Measurements from ENCODE around the gene NDUFS5.
A peak's percentile ranks its signal among the peaks of the same experiment; 100 is the strongest.
"Not testable (repeated sequence)": the region's sequence is repeated elsewhere in the genome, so short reads cannot be mapped to it uniquely, and the experiment has no call there.

The NDUFS5 gene

DNA sequence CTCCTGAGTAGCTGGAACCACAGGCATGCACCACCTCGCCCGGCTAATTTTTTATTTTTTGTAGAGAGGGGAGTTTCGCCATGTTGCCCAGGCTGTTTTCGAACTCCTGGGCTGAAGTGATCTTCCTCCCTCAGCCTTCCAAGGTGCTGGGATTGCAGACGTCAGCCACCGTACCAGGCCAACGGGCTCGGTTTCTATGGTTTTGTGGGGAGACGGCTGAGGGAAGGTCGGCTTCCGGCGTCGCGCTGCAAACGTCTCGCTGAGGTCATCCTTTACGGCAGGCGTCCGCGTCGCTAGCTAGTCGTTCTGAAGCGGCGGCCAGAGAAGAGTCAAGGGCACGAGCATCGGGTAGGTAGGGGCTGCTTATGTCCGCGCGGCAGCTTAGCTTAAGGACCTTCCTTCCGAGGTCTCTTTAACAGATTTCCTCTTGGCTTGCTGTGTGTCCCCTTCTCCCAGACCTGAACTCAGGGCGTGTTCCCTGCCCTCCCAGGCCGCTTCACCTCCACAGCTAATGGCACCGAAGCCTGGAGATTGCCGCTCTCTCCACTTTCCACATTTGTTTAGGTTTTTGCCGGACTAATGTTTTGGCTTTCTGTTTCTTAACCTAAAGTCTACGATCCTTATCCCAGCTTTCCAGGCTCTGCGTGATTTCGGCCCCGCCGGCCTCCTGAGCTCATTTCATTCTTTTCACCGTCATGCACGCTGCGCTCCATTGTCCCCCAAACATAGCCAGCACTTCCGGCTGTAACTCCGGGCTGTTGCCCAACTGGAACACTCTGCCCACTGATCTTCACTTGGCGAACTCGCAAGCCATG lies at the start of gene NDUFS5:
Gene NDUFS5, plus strand, starts transcription at position 300 of the 815 bp plus-strand sequence. CDS start 2,375 bp downstream, outside the sequence.
- peak; percentile 72 to 73 for DNase-seq

DNA sequence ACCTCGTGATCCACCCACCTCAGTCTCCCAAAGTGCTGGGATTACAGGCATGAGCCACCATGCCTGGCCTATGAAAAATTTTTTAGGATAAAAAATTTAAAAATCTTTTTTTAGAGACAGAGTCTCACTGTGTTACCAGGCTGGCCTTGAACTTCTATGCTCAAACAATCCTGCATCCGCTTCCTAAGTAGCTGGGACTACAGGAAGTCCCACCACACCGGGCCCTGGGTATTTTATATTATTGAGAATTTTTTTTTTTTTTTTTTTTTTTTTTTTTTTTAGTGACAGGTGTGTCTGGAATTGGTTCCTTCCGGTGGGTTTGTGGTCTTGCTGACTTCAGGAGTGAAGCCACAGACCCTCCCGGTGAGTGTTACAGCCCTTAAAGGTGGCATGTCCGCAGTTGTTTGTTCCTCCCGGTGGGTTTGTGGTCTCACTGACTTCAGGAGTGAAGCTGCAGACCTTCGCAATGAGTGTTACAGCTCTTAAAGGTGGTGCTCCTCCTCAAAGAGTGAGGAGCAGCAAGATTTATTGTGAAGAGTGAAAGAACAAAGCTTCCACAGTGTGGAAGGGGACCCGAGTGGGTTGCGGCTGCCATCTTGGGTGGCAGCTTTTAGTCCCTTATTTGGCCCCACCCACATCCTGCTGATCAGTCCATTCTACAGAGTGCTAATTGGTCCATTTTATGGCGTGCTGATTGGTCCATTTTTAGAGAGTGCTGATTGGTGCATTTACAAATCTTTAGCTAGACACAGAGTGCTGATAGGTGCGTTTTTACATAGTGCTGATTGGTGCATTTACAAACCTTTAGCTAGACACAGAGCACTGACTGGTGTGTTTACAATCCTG lies 48.5 kb upstream of the NDUFS5 start:
- peak; percentile 13 for DNase-seq

DNA sequence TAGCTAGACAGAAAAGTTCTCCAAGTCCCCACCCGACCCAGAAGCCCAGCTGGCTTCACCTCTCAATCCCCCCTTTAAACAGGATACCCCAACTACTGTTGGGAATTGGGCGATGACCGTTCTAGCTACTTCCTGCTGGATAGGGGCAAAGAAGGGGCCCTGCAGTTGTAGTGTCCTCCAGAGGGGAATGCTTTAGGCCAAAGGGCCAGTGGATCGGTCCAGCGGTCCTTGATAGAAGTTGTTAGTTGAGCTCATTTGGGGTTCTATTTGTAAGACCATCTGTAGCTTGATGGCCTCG lies 48.0 kb upstream of the NDUFS5 start:
- not testable (repeated sequence) for DNase-seq

DNA sequence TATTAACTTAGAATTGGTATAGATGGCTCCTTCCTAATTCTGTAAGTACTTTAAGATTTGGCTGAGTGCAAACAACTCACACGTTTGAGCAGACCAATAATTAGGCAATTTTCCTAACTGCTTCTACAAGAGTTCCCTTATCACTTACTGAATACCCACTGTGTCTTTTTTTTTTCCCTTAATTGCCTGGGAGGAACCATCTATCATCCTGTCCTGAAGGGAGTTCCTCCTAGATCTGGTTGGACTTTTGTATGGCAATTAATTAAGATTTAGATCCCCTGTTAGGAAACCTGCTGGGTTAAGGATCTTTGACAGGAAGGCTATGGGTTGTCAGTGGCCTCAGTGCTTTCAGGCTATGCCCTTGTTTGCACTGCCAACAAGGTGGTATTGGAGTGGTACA lies 46.8 kb upstream of the NDUFS5 start:
- not testable (repeated sequence) for DNase-seq

DNA sequence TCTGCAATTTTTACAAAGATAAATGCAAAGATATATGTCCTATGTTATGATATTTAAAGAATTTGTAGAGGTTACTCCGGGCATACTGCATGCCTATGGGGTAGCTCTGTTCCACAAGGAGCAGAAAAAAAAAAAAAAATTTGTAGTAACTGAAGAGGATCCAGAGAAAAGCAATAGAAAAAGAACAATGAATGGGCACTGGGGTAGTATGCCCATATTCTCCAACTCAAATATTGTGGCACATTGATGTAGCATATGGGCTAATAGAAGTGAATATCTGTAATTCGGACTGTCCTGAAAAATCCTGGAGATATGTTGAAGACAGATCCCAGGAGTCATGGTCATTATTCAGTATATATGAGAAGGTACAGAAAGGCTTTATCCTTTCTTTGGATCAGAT lies 36.2 kb upstream of the NDUFS5 start:
- DNase-seq: no peak

DNA sequence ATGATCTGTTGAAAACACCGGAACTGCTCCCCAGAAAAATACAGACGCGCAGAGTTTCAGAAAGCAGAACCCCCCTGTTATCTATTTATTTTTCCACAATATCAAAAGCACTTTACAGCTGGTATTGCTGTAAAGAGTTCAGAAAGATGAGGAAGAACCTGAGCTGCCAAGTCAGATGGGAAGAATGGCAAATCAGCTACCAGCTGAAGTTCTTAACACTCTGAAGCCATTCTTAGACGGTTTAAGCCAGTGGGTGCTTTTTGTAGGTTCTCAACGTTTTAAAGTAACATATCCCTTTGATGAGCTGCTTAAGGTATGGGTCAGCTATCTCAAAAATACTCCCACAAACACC lies 35.8 kb upstream of the NDUFS5 start:
- no peak for DNase-seq

DNA sequence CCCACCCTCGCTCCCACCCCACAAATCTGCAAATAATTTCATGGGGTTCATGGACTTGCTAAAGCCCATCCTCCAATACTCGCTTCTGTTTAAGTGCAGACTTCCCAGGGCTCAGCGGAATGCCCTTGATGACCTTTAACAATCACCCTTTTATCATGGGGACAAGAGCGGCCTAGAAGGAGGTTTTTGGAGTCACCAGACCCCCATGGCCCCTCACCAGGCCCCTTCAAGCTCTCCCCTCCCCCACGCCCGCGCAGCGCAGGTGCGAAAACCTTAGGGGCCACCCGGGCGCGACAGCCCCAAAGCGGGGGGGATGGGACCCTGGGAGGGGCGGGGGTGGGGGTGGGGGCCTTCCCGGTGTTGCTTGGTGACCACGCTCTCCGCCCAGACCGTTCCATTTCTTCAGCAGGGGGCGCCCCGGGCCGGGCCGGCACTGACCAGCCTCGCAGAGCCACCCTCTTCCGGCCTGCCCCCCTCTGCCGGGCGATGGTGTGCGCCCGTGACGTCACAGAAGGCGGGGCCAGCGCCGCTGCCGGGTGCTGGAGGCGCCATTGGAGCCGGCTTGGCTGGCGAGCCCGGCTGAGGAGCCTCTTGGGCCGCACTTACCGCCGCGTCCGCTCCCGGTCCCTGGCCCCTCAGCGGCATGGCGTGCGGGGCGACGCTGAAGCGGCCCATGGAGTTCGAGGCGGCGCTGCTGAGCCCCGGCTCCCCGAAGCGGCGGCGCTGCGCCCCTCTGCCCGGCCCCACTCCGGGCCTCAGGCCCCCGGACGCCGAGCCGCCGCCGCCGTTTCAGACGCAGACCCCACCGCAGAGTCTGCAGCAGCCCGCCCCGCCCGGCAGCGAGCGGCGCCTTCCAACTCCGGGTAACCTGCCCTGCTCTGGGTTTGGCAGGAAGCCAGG lies 35.2 kb upstream of the NDUFS5 start, which contains the start of gene AKIRIN1:
Gene AKIRIN1, plus strand, starts transcription at position 539 of the 900 bp plus-strand sequence. Its CDS starts 105 bp downstream, at position 644.
- peak; percentile 88 to 91 for DNase-seq

DNA sequence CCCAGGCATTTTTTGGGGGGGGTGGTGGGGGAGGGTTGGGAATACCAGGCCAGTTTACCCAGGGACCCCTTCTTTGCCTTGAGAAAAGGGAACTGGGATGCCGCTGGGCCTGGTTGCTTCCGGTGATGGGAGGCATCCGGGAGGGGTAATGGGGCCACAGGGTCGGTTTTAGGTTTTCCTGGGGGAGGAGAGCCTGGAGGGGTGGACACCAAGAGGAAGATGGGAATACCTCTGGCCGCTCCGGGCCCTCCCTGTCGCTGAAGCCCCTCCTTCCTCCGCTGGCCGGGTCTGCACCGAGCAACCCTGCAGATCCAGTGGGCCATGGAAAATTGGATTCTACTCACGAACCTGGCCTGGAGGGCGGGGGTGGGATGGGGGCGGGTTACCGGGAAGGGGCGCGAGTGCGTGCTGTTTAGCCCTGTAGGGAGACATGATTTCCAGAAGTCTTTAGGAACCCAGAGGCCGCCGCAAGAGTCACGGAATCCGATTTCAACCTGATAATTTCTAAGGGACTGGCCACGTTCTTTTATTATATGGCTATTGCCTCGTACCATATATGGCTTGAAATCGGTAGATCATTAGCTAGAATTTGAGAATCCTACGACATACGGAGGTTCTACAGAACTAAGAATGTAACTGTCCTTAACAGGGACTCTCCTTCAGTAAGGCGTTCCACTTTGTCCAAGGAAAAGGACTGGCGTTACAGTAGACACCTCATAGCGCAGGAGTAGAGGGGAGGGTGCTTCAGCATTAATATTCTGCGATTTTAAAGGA lies 34.3 kb upstream of the NDUFS5 start:
- peak in 1 of 2 experiments; percentile 2 for DNase-seq

DNA sequence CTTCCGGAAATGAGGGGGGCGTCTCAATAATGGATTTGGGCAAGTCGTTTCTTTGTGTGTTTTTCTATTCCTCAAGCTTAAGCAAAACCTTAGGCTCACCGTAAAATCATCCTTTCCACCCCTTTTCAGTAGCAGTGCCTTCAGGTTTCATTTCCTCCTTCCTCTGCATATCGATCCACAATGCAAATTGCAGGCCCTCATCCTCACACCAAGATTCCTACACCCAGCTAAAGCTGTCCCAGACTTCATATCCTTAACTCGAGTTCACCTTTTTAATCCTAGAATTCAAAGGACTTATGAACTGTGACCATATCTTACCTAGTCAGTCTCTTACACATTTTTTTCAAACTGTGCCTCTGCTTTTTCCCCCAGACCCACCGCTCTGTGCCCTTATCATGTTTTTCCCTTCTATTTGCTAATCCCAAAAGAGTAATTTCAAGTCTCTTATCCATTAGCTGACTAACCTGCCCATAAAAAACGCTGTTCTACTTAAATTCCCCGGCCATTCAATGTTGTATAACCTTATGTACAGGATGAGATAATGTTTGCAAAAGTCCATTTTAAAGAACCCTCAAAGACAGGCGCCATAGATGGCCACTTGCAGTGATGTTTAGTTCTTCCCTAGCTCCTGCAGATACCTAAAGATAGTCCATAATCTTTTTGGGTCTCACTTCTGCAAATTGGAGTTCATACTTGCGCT lies 33.6 kb upstream of the NDUFS5 start:
- no peak for DNase-seq

DNA sequence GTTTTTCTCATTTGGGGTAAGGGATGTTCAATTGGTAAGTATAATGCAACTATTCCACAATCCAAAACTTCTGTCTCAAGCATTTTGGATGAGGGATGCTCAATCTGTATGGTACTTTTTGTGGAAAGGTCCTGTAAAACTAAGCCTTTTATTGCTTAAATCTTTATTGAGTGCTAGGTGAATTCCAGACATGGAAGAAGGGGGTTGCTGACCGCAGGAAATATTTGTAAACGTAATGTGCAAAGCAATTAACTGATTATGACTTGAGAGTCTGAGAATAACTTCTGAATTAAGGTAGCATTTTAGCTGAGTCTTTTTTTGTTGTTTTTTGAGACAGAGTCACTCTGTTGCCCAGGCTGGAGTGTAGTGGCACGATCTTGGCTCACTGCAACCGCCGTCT lies 32.0 kb upstream of the NDUFS5 start:
- no peak for DNase-seq

DNA sequence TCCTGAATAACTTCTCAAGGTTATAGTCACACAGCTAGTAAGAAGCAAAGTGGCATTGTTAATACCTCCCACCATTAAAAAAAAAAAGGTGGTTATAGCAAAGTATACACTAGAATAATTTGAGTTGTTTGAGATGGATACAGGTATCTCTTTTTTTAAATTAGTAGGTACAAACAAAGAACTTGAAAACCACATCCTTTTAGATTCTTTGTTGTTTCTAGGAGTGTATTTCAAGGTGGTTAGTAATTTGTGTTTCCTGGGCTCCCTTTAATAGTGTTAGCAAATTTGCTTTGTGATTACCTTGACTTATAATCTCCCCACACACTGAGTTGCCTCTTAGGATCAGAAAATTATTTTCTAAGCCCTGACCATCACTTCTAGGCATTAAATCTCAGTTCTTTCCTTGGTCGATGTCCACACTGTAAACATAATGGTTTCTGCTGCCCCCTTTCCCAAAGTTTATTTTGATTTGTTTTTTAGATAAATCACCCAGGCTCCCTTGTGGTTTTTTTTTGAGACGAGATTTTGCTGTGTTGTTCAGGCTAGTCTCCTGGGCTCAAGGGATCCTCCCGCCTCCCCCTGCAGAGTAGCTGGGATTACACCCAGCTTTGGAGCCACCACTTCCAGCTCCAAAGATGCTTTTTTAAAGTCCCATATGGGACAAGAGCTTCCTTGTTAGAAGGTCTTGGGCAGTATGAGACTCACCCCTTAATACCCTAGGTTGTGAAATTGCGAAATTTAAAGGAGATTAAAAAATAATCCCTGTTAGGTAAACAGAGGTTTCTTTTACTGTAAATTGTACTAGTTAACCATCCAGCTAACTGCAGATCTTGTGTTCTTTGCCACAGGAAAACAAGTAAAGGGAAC lies 28.9 kb upstream of the NDUFS5 start:
- no peak for DNase-seq

DNA sequence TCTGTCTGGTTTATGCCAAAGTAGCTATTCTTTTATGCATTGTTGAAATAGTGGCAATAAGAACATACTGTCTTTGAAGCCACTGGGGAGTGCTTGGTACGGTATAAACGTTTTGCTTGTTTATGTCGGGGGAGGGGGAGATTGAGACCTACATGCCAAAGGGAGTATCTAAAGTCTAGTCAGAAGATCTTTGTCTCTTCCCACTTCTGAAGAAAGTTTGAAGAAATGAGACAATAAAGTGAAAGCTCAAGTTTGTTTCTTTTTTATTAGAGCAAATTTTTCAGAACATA lies 28.3 kb upstream of the NDUFS5 start:
- DNase-seq: no peak

DNA sequence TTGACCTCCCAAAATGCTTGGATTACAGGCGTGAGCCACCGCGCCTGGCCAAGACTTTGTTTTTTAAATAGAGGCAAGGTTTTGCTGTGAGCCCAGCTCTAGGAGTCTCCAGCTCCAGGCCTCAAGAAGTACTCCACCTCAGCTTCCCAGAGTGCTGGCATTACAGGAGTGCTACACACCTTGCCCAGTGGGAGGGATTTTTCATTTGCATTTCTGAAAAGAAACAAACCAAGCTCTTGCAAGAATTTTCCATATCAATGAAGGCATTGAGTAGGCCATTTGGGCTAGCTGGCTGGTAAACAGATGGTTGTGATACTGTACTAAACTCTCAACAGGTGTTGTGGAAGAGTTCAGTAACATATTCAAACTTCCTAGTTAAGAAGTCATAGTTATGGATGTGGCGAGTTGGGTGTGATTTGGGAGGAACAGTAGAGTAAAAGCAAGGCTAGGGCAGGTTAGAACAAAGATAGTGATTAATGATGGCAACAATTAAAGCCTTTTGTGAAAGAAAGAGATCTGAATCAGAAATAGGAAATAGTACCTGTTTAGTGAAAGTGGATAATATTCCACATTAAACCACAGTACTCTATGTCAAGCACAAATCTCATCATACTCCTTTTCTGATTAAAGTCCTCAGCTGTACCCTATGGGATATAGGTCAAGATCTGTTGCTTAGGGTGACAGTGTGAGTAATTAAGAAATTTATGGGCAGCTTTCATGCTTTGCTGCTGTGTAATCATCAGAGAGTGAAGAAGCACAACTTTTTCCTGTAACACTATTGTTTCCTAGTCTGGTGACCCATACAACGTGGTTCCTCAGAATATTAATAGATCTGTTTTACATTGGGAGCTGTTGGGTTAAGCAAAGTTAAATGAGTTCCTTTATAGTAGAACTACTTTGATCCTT lies 24.4 kb upstream of the NDUFS5 start:
- DNase-seq: no peak

DNA sequence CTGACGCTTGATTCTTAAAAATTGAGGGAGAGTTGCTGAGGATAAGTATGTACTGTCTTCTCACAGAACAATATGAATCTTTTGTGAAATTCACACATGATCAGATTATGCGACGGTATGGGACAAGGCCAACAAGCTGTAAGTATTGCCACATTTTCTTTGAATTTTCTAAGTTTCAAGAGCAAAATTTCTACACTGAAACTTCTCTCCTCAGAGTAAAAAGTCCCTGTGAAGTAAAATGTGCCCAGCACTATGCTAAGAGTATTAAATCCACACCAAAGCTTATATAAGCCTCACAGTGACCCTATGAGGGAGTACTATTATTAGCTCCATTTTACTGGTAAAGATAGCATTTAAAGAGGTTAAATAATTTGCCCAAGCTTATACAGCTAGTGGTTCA lies 22.9 kb upstream of the NDUFS5 start:
- no peak for DNase-seq

DNA sequence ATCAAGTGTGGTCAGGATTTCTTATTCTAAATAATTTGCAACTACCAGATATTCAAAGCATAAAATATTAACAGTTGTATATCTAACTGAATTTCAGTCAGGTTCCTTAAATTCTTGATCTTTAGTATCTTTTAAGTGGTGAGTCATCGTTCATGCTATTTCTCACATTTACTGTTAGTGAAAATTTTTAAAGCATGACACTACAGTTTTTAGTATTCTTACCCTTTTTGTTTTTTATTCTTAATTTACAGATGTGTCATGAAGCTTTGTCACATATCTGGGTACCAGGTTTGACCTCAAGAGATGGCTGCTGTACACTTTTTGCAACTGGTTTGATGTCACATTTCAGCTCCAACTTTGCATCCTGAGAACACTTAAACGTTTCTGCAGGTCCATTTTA lies 22.4 kb upstream of the NDUFS5 start:
- DNase-seq: no peak

DNA sequence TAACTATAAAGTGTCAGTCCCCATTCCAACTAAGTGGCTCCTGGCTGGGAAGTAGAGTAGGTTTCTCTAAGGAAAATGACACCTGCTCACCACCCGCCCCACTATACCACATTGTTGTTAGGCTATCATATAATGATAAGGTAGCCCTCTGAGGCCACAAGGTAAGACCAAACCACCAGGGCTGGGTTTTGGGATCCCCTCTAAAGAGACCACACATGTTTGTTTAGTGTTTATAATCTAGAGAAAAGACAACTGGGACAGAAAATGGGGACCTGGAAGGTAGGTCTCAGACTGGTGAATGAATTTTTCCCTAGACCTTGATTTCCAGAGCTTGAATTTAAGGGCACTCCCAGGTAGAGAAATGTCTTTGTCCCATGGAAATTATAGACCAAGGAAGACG lies 19.9 kb upstream of the NDUFS5 start:
- no peak for DNase-seq

DNA sequence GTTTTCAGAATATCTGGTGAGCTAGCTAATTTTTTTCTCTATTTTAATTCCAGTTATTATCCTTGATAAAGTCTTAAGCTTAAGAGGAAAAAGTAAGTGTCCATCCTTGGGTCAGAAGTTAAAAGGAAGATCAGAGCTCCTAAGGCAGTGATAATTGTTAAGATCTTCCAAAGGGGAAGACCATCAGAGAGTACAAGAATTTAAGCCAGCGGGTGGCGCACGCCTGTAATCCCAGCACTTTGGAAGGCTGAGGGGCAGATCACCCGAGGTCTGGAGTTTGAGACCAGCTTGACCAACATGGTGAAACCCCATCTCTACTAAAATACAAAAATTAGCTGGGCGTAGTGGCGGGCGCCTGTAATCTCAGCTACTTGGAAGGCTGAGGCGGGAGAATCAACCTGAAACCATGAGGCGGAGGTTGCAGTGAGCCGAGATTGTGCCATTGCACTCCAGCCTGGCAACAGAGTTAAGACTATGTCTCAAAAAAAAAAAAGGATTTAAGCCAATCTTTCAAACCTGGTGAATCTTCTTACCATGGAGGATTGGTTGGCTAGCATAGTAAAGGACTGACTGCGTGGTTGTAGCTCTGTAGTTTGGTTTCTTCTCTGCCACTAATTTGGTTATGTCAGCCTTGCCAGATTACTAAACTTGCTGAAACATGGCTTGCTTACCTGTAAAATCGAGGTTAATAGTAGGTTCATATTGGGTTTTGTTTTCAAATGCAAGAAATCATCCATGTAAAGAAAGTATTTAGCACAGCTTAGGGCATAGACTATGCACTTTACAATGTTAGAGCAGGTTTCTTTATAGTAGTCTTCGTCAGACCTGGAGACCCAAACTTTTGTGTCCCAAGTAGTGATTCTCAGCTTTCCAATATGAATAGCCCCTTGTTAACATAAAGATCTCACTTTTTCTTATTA lies 19.2 kb upstream of the NDUFS5 start:
- DNase-seq: no peak

DNA sequence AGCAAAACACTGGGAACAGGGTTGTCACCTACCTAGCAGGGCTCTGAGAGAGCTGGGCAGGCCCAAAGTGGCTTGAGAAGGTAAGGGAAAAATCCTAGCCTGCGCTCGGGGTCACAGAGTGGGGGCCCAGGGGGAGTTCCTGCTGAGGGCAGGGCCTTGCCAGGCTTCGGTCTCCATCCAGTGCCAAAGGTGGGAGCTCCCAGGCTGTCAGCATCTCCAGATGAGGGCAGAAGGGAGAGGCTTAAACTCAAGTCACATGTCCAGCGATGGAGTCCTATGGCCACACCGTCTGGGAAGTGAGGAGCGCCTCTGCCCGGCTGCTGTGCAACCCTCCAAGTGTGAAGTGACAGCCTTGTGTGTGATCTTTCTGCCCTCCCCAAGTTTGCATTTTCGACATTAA lies 11.2 kb upstream of the NDUFS5 start:
- DNase-seq: not testable (repeated sequence)
